Panc1 (cell line): ENCODE data around the gene SLC13A3.

Source experiments
- TCF7L2 ChIP-seq: IDR thresholded peaks from 2 replicates; pipeline ENCODE4 v1.6.1; 2011; ENCODE audit warnings: mild to moderate bottlenecking, low read depth, low read length, inconsistent platforms
- TF ChIP-seq, protein P1 (sequence below): fragments of 450-650 bp; IDR thresholded peaks from 2 replicates; pipeline ENCODE4 v1.5.1; 2017; ENCODE audit warnings: mild to moderate bottlenecking
- TF ChIP-seq, protein P2 (sequence below), 2 experiments: IDR thresholded peaks; 2 replicates each; pipeline ENCODE4 v1.6.1; 2011 to 2012; ENCODE audit warnings: low read depth in 2 of 2, control low read depth in 1 of 2, low read length in 1 of 2, mild to moderate bottlenecking in 1 of 2, moderate library complexity in 1 of 2; ENCODE audit not compliant: insufficient read depth in 1 of 2

DNA sequence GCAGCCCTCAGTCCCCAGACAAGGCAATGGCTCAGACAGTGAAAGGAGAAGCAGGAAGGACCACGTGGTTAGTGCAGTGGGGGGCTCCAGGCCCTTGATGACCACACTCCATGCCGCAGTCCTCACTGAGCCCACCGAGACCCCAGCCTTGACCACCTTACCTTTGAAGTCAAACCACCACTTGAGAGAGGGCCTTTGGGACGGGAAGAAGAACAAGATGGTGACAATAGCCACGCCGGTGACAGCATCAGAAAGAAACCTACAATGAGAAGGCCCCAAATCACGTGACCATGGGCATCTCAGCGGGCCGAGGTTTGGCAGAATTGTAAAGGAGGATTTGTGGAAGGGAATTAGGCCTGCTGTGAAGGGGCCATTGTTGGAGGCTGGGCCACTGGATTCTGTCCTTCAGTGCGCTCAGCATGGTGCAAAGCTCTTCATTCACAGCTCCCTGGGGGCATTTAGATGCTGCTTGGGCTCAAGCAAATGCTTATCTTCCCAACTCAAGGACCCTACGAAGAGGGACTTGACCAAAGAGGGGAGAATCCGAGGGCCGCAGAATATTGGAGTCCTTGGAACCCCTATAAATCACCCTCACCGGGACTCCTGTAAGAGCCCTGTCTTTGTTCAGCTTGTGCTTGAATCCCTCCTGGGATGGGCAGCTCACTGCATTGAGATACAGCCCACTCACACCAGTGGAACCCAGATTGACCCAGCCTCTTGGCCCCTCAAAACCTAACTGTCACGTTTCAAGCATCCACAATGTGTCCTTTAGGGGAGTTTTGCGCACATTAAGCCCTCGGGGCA lies 67.6 kb downstream of the SLC13A3 start:
- TF ChIP-seq, protein P1, sequence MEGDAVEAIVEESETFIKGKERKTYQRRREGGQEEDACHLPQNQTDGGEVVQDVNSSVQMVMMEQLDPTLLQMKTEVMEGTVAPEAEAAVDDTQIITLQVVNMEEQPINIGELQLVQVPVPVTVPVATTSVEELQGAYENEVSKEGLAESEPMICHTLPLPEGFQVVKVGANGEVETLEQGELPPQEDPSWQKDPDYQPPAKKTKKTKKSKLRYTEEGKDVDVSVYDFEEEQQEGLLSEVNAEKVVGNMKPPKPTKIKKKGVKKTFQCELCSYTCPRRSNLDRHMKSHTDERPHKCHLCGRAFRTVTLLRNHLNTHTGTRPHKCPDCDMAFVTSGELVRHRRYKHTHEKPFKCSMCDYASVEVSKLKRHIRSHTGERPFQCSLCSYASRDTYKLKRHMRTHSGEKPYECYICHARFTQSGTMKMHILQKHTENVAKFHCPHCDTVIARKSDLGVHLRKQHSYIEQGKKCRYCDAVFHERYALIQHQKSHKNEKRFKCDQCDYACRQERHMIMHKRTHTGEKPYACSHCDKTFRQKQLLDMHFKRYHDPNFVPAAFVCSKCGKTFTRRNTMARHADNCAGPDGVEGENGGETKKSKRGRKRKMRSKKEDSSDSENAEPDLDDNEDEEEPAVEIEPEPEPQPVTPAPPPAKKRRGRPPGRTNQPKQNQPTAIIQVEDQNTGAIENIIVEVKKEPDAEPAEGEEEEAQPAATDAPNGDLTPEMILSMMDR: no peak
- no peak for TF ChIP-seq TCF7L2
- TF ChIP-seq, protein P2, sequence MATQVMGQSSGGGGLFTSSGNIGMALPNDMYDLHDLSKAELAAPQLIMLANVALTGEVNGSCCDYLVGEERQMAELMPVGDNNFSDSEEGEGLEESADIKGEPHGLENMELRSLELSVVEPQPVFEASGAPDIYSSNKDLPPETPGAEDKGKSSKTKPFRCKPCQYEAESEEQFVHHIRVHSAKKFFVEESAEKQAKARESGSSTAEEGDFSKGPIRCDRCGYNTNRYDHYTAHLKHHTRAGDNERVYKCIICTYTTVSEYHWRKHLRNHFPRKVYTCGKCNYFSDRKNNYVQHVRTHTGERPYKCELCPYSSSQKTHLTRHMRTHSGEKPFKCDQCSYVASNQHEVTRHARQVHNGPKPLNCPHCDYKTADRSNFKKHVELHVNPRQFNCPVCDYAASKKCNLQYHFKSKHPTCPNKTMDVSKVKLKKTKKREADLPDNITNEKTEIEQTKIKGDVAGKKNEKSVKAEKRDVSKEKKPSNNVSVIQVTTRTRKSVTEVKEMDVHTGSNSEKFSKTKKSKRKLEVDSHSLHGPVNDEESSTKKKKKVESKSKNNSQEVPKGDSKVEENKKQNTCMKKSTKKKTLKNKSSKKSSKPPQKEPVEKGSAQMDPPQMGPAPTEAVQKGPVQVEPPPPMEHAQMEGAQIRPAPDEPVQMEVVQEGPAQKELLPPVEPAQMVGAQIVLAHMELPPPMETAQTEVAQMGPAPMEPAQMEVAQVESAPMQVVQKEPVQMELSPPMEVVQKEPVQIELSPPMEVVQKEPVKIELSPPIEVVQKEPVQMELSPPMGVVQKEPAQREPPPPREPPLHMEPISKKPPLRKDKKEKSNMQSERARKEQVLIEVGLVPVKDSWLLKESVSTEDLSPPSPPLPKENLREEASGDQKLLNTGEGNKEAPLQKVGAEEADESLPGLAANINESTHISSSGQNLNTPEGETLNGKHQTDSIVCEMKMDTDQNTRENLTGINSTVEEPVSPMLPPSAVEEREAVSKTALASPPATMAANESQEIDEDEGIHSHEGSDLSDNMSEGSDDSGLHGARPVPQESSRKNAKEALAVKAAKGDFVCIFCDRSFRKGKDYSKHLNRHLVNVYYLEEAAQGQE (IDR thresholded peaks at IDR 0.05; ENCODE audit: insufficient read depth in 1 of 2, low read depth in 2 of 2, low read length in 1 of 2): no peak
